ENCODE measurements around the gene RARA.

DNA sequence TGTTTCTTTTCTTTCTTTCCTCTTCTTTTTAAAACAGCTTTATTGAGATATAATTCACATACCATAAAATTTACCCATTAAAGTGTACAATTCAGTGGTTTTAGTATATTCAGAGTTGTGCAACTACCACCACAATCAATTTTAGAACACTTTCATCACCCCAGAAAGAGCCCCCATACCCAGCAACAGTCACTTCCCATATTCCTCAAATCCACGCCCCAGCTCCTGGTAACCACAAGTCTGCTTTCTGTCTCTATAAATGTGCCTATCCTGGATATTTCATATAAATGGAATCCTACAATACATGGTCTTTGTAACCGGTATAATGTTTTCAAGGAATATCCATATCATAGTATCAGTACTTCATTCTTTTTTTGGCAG is 19.4 kb downstream of the RARA start:
- no peak for TF ChIP-seq POLR2AphosphoS5 (IDR thresholded peaks at IDR 0.05)
- TF ChIP-seq, protein P1, sequence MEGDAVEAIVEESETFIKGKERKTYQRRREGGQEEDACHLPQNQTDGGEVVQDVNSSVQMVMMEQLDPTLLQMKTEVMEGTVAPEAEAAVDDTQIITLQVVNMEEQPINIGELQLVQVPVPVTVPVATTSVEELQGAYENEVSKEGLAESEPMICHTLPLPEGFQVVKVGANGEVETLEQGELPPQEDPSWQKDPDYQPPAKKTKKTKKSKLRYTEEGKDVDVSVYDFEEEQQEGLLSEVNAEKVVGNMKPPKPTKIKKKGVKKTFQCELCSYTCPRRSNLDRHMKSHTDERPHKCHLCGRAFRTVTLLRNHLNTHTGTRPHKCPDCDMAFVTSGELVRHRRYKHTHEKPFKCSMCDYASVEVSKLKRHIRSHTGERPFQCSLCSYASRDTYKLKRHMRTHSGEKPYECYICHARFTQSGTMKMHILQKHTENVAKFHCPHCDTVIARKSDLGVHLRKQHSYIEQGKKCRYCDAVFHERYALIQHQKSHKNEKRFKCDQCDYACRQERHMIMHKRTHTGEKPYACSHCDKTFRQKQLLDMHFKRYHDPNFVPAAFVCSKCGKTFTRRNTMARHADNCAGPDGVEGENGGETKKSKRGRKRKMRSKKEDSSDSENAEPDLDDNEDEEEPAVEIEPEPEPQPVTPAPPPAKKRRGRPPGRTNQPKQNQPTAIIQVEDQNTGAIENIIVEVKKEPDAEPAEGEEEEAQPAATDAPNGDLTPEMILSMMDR (IDR thresholded peaks at IDR 0.05), result no peak

Data from stomach (tissue), 4 donors.